DOHH2 (cell line): Measurements from ENCODE around the gene LDLRAD4.

Experiments
- H3F3A ChIP-seq: fragments of 200-600 bp; sonication (generic), shearing (Covaris generic); 2 replicates; pipeline ENCODE4 v1.6.0; 2016; ENCODE audit warnings: antibody characterized with exemption, mild to moderate bottlenecking; ENCODE audit not compliant: control insufficient read depth, insufficient read depth
- H3K27ac ChIP-seq: fragments of 200-600 bp; sonication (generic); 2 replicates; pipeline ENCODE4 v1.5.1; 2014; ENCODE audit warnings: low read depth, mild to moderate bottlenecking, low read length, moderate library complexity
- H3K27me3 ChIP-seq: fragments of 200-600 bp; sonication (generic); 2 replicates; pipeline ENCODE4 v1.6.1; 2014; ENCODE audit warnings: mild to moderate bottlenecking, low read length, mixed read lengths; ENCODE audit not compliant: control insufficient read depth
- H3K36me3 ChIP-seq: fragments of 200-600 bp; sonication (generic); 2 replicates; pipeline ENCODE4 v1.6.1; 2014; ENCODE audit warnings: mild to moderate bottlenecking, low read length, moderate library complexity, mixed read lengths; ENCODE audit not compliant: control insufficient read depth
- H3K4me1 ChIP-seq: fragments of 200-600 bp; sonication (generic); 2 replicates; pipeline ENCODE4 v1.6.1; 2014; ENCODE audit warnings: mild to moderate bottlenecking, low read length, mixed read lengths; ENCODE audit not compliant: control insufficient read depth
- H3K4me2 ChIP-seq: fragments of 200-600 bp; sonication (generic); 2 replicates; pipeline ENCODE4 v1.6.0; 2014; ENCODE audit warnings: mild to moderate bottlenecking, low read length, moderate library complexity
- H3K4me3 ChIP-seq: fragments of 200-600 bp; sonication (generic); 2 replicates; pipeline ENCODE4 v1.5.1; 2014; ENCODE audit warnings: mild to moderate bottlenecking, low read length, mixed read lengths
- H3K79me2 ChIP-seq: fragments of 200-600 bp; sonication (generic); 2 replicates; pipeline ENCODE4 v1.6.1; 2014; ENCODE audit warnings: mild to moderate bottlenecking, low read length, mixed read lengths; ENCODE audit not compliant: control insufficient read depth
- H3K9me2 ChIP-seq: fragments of 200-600 bp; sonication (generic); replicated peaks from 2 replicates; pipeline ENCODE4 v1.6.1; 2014; ENCODE audit warnings: mild to moderate bottlenecking, low read length, mixed read lengths; ENCODE audit not compliant: control insufficient read depth
- H3K9me3 ChIP-seq: fragments of 200-600 bp; sonication (generic); 2 replicates; pipeline ENCODE4 v1.6.1; 2014; ENCODE audit warnings: antibody characterized with exemption, low read length, mixed read lengths; ENCODE audit not compliant: control insufficient read depth, insufficient read depth
- H4K20me1 ChIP-seq: fragments of 200-600 bp; sonication (generic); 2 replicates; pipeline ENCODE4 v1.6.0; 2014; ENCODE audit warnings: low read depth, mild to moderate bottlenecking, antibody characterized with exemption, low read length, moderate library complexity; ENCODE audit not compliant: control insufficient read depth, insufficient read depth
- EZH2phosphoT487 ChIP-seq: fragments of 200-600 bp; sonication (generic); IDR thresholded peaks from 2 replicates; pipeline ENCODE4 v1.6.1; 2017; ENCODE audit warnings: borderline replicate concordance, mild to moderate bottlenecking, antibody characterized with exemption, low read length, moderate library complexity, mixed read lengths
- TF ChIP-seq, protein P1 (sequence below): fragments of 200-600 bp; sonication (generic); IDR thresholded peaks from one replicate; pipeline ENCODE4 v1.5.1; 2014; ENCODE audit warnings: antibody characterized with exemption, mild to moderate bottlenecking, low read depth, low read length; ENCODE audit not compliant: poor library complexity, severe bottlenecking

The LDLRAD4 gene

GRCh38 chr18:13406049-13406615 is 187.6 kb downstream of the LDLRAD4 start:
- no peak overlapping the region for H3K4me3 ChIP-seq
- H3K9me2 ChIP-seq: no peaks in the 10 kb centered on the region
- no peak overlapping the region for H3K4me2 ChIP-seq
- no peaks in the 10 kb centered on the region for H3K79me2 ChIP-seq
- H3K36me3 ChIP-seq: no peaks in the 10 kb centered on the region
- no peaks in the 10 kb centered on the region for H4K20me1 ChIP-seq
- TF ChIP-seq EZH2phosphoT487: no peak
- TF ChIP-seq, protein P1, sequence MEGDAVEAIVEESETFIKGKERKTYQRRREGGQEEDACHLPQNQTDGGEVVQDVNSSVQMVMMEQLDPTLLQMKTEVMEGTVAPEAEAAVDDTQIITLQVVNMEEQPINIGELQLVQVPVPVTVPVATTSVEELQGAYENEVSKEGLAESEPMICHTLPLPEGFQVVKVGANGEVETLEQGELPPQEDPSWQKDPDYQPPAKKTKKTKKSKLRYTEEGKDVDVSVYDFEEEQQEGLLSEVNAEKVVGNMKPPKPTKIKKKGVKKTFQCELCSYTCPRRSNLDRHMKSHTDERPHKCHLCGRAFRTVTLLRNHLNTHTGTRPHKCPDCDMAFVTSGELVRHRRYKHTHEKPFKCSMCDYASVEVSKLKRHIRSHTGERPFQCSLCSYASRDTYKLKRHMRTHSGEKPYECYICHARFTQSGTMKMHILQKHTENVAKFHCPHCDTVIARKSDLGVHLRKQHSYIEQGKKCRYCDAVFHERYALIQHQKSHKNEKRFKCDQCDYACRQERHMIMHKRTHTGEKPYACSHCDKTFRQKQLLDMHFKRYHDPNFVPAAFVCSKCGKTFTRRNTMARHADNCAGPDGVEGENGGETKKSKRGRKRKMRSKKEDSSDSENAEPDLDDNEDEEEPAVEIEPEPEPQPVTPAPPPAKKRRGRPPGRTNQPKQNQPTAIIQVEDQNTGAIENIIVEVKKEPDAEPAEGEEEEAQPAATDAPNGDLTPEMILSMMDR: no peak
- H3F3A ChIP-seq: no peaks in the 10 kb centered on the region
- H3K27me3 ChIP-seq: no peaks in the 10 kb centered on the region
- H3K4me1 ChIP-seq: no peaks in the 10 kb centered on the region
- no peaks in the 10 kb centered on the region for H3K9me3 ChIP-seq
- H3K27ac ChIP-seq: no peak overlapping the region

DNA sequence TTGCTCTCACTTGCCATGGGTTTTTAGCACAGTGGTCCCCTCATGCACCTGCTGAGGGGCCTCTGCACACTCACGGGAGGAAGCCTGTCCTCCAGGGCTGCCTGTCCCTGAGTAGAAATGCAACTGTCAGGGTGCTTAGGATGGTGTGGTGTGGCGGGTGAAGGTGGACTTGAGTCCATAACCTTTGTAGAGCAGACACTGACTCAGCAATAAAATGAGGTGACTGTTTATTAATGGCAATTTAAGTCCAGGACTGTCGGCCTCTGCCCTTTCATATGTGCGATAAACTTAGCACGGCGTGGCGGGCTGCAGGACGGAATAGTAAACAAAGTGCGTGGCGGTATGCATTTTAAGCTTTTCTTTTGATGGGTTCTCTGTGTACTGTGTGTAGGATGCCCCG is 188.2 kb downstream of the LDLRAD4 start:
- no peaks in the 10 kb centered on the region; the same call in 1 of the 2 replicates for H3K9me3 ChIP-seq
- TF ChIP-seq, protein P1: no peak
- no peak for TF ChIP-seq EZH2phosphoT487
- no peaks in the 10 kb centered on the region for H3K36me3 ChIP-seq
- H3K9me2 ChIP-seq: no peaks in the 10 kb centered on the region
- H3F3A ChIP-seq: no peaks in the 10 kb centered on the region
- H4K20me1 ChIP-seq: no peaks in the 10 kb centered on the region
- no peak overlapping the region for H3K27ac ChIP-seq
- no peak overlapping the region for H3K4me2 ChIP-seq
- H3K4me3 ChIP-seq: no peak overlapping the region
- no peaks in the 10 kb centered on the region for H3K27me3 ChIP-seq
- no peaks in the 10 kb centered on the region for H3K4me1 ChIP-seq
- no peaks in the 10 kb centered on the region for H3K79me2 ChIP-seq

DNA sequence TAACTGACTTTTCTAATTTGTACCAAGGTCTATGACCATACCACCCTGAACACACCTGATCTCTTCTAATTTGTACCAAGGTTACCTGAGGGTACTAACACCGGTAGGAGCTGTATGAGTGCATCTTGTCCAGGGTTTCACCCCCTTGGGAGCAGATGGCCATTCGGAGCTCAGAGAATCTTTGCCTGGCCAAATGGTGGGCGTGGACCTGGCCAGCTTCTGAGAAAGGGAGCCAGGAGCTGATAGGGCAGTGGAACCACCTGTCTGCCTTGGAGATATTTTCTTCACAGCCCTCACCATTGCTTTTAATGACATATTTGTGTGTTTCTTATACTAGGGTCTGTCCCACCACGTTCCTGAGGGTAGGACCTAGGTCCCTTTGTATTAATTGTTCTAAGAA is 188.9 kb downstream of the LDLRAD4 start:
- H3K9me3 ChIP-seq: no peaks in the 10 kb centered on the region; the same call in 1 of the 2 replicates
- no peaks in the 10 kb centered on the region for H3K79me2 ChIP-seq
- H3K36me3 ChIP-seq: no peaks in the 10 kb centered on the region
- no peaks in the 10 kb centered on the region for H4K20me1 ChIP-seq
- H3K4me1 ChIP-seq: no peaks in the 10 kb centered on the region
- no peaks in the 10 kb centered on the region for H3K9me2 ChIP-seq
- TF ChIP-seq, protein P1: no peak
- no peak for TF ChIP-seq EZH2phosphoT487
- H3K27me3 ChIP-seq: no peaks in the 10 kb centered on the region
- no peak overlapping the region for H3K4me3 ChIP-seq
- no peak overlapping the region for H3K4me2 ChIP-seq
- H3F3A ChIP-seq: no peaks in the 10 kb centered on the region
- no peak overlapping the region for H3K27ac ChIP-seq

DNA sequence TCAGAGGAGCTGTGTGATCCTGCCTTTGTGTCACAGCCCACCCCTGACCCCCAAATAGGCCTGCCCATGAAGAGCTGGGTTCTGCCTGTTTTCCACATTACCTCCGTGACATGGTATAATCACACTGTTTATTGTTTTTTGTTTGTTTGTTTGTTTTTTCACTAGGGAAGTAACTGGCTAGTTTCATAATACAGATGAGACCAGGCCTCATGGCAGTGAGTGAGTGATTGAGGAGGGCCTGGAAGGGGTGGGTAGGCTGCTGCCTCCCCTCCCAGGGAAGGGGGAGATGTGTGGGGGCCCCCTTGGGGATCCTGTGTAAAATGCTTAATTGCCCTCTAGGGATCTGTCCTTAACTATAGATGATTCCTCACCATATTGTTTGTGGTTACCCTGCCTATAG is 190.5 kb downstream of the LDLRAD4 start:
- H3K9me3 ChIP-seq: no peaks in the 10 kb centered on the region; the same call in 1 of the 2 replicates
- H3K27ac ChIP-seq: no peak overlapping the region
- H3K4me2 ChIP-seq: no peak overlapping the region
- H3K36me3 ChIP-seq: no peaks in the 10 kb centered on the region
- no peaks in the 10 kb centered on the region for H3K9me2 ChIP-seq
- H3K4me3 ChIP-seq: no peak overlapping the region
- H4K20me1 ChIP-seq: no peaks in the 10 kb centered on the region
- TF ChIP-seq EZH2phosphoT487: no peak
- TF ChIP-seq, protein P1: no peak
- H3K79me2 ChIP-seq: no peaks in the 10 kb centered on the region
- H3K4me1 ChIP-seq: no peaks in the 10 kb centered on the region
- H3K27me3 ChIP-seq: no peaks in the 10 kb centered on the region
- no peaks in the 10 kb centered on the region for H3F3A ChIP-seq
